HEK293 (cell line): ENCODE measurements around the gene PGM2.

ENCODE experiments used
- BCL11A ChIP-seq: fragments of 450-650 bp; formaldehyde crosslinking; IDR thresholded peaks from 2 replicates; pipeline ENCODE4 v1.5.1; 2016; ENCODE audit warnings: low read depth, missing biosample characterization, missing genetic modification characterization
- GLI2 ChIP-seq: fragments of 450-650 bp; formaldehyde crosslinking; IDR thresholded peaks from 2 replicates; pipeline ENCODE4; 2017; ENCODE audit warnings: missing biosample characterization, missing genetic modification characterization, low read depth, borderline replicate concordance
- GLI4 ChIP-seq: fragments of 450-650 bp; formaldehyde crosslinking; IDR thresholded peaks from 2 replicates; pipeline ENCODE4 v1.5.1; 2016; ENCODE audit warnings: missing biosample characterization, missing genetic modification characterization
- HOXD13 ChIP-seq: sonication (generic); formaldehyde crosslinking; IDR thresholded peaks from 2 replicates; pipeline ENCODE4 v1.8.0; 2022; ENCODE audit warnings: missing genetic modification reagents, borderline replicate concordance
- KLF1 ChIP-seq: fragments of 450-650 bp; formaldehyde crosslinking; IDR thresholded peaks from 2 replicates; pipeline ENCODE4 v1.5.1; 2016; ENCODE audit warnings: missing biosample characterization, missing genetic modification characterization
- KLF9 ChIP-seq: fragments of 450-650 bp; formaldehyde crosslinking; IDR thresholded peaks from 2 replicates; pipeline ENCODE4 v1.5.1; 2016; ENCODE audit warnings: missing biosample characterization, missing genetic modification characterization, low read depth
- MZF1 ChIP-seq: fragments of 450-650 bp; formaldehyde crosslinking; IDR thresholded peaks from 2 replicates; pipeline ENCODE4 v1.5.1; 2017; ENCODE audit warnings: missing biosample characterization, missing genetic modification characterization, borderline replicate concordance
- OVOL3 ChIP-seq: fragments of 450-650 bp; formaldehyde crosslinking; IDR thresholded peaks from 2 replicates; pipeline ENCODE4 v1.5.1; 2016; ENCODE audit warnings: missing biosample characterization, missing genetic modification characterization
- TCF7L2 ChIP-seq: IDR thresholded peaks from 2 replicates; pipeline ENCODE4 v1.6.1; 2011; ENCODE audit warnings: low read depth, mild to moderate bottlenecking, inconsistent platforms, low read length, moderate library complexity, borderline replicate concordance
- ZFP3 ChIP-seq: fragments of 450-650 bp; formaldehyde crosslinking; IDR thresholded peaks from 2 replicates; pipeline ENCODE4 v1.5.1; 2016; ENCODE audit warnings: low read depth, missing biosample characterization, missing genetic modification characterization
- ZFP37 ChIP-seq: fragments of 450-650 bp; formaldehyde crosslinking; IDR thresholded peaks from 2 replicates; pipeline ENCODE4 v1.5.1; 2016; ENCODE audit warnings: missing biosample characterization, missing genetic modification characterization
- ZFP69B ChIP-seq: fragments of 450-650 bp; formaldehyde crosslinking; IDR thresholded peaks from 2 replicates; pipeline ENCODE4 v1.5.1; 2016; ENCODE audit warnings: missing biosample characterization, missing genetic modification characterization
- ZNF146 ChIP-seq: fragments of 450-650 bp; formaldehyde crosslinking; IDR thresholded peaks from 2 replicates; pipeline ENCODE4 v1.5.1; 2016; ENCODE audit warnings: missing biosample characterization, missing genetic modification characterization
- ZNF223 ChIP-seq: fragments of 450-650 bp; formaldehyde crosslinking; IDR thresholded peaks from 2 replicates; pipeline ENCODE4 v1.5.1; 2016; ENCODE audit warnings: missing biosample characterization, missing genetic modification characterization
- ZNF248 ChIP-seq: fragments of 450-650 bp; formaldehyde crosslinking; IDR thresholded peaks from 2 replicates; pipeline ENCODE4 v1.5.1; 2017; ENCODE audit warnings: missing biosample characterization, missing genetic modification characterization
- ZNF423 ChIP-seq: fragments of 450-650 bp; formaldehyde crosslinking; IDR thresholded peaks from 2 replicates; pipeline ENCODE4 v1.5.1; 2016; ENCODE audit warnings: missing biosample characterization, missing genetic modification characterization
- ZNF529 ChIP-seq: fragments of 450-650 bp; formaldehyde crosslinking; IDR thresholded peaks from 2 replicates; pipeline ENCODE4 v1.5.1; 2017; ENCODE audit warnings: missing genetic modification characterization, missing biosample characterization; ENCODE audit not compliant: insufficient replicate concordance
- ZNF560 ChIP-seq: fragments of 450-650 bp; formaldehyde crosslinking; IDR thresholded peaks from 2 replicates; pipeline ENCODE4 v1.5.1; 2017; ENCODE audit warnings: missing biosample characterization, missing genetic modification characterization, borderline replicate concordance
- ZNF571 ChIP-seq: fragments of 450-650 bp; formaldehyde crosslinking; IDR thresholded peaks from 2 replicates; pipeline ENCODE4 v1.5.0; 2017; ENCODE audit warnings: missing biosample characterization, missing genetic modification characterization
- ZNF610 ChIP-seq: fragments of 450-650 bp; formaldehyde crosslinking; IDR thresholded peaks from 2 replicates; pipeline ENCODE4 v1.5.1; 2016; ENCODE audit warnings: missing biosample characterization, missing genetic modification characterization, borderline replicate concordance
- ZNF629 ChIP-seq: fragments of 450-650 bp; formaldehyde crosslinking; IDR thresholded peaks from 2 replicates; pipeline ENCODE4 v1.5.1; 2017; ENCODE audit warnings: missing biosample characterization, missing genetic modification characterization
- ZNF707 ChIP-seq: fragments of 450-650 bp; formaldehyde crosslinking; IDR thresholded peaks from 2 replicates; pipeline ENCODE4 v1.5.1; 2016; ENCODE audit warnings: missing biosample characterization, missing genetic modification characterization
- ZSCAN16 ChIP-seq: fragments of 450-650 bp; formaldehyde crosslinking; IDR thresholded peaks from 2 replicates; pipeline ENCODE4 v1.5.1; 2016; ENCODE audit warnings: missing biosample characterization, missing genetic modification characterization
- TF ChIP-seq, protein P1 (sequence below): fragments of 450-650 bp; formaldehyde crosslinking; IDR thresholded peaks from 2 replicates; pipeline ENCODE4 v1.5.1; 2016; ENCODE audit warnings: missing biosample characterization, missing genetic modification characterization
- TF ChIP-seq, protein P2 (sequence below): fragments of 450-650 bp; formaldehyde crosslinking; IDR thresholded peaks from 2 replicates; pipeline ENCODE4 v1.5.1; 2016; ENCODE audit warnings: missing biosample characterization, missing genetic modification characterization
- TF ChIP-seq, protein P3 (sequence below): fragments of 450-650 bp; formaldehyde crosslinking; IDR thresholded peaks from 2 replicates; pipeline ENCODE4 v1.5.1; 2017; ENCODE audit warnings: missing biosample characterization, missing genetic modification characterization
- TF ChIP-seq, protein P4 (sequence below): sonication (generic); formaldehyde crosslinking; IDR thresholded peaks from 2 replicates; pipeline ENCODE4 v1.8.1; 2022; ENCODE audit warnings: mild to moderate bottlenecking, moderate library complexity, missing genetic modification reagents
- TF ChIP-seq, protein P5 (sequence below): fragments of 450-650 bp; formaldehyde crosslinking; conservative IDR thresholded peaks from 2 replicates; pipeline ENCODE4 v1.5.1; 2016; ENCODE audit warnings: low read depth, missing biosample characterization, missing genetic modification characterization
- TF ChIP-seq, protein P6 (sequence below): fragments of 450-650 bp; formaldehyde crosslinking; IDR thresholded peaks from 2 replicates; pipeline ENCODE4 v1.5.1; 2016; ENCODE audit warnings: missing biosample characterization, missing genetic modification characterization

The PGM2 gene

DNA sequence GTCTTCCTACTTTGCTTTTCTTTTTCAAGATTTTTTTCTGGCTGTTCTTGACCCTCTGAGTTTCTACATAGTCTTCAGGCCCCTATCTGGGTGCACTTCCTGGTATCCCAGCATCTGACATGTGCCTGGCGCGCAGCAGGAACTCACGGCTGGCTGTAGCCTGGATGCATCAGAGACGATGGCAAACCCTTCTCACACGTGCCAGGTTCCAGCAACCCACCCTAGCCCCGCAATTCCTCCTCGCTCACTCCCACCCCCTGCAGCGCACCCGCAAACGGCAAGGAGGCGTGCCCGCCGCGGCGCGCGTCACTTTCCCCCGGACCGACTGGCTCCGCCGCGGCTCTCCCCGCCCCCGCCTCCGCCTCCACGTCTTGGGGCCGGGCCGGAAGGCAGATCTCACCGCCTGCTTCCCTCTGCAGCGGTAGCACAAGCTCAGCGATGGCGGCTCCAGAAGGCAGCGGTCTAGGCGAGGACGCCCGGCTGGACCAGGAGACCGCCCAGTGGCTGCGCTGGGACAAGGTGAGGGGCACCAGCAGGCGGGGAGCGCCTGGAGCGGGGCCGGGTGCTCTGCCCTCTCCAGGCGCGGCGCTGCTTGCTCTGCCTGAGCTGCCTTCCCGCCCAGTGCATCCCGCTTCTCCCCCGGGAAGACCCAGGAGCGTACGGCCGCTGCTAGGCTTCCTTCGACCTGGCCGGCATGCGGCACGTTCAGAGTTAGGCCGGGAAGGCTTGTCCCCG, at the start of gene PGM2 (continued):
- TF ChIP-seq ZNF529 (no peak), ZNF146 (tag by site-specific recombination) (no peak), KLF9 (tag by site-specific recombination) (peak; percentile 96), KLF1 (peak; percentile 58), ZNF571 (tag by site-specific recombination) (no peak), ZNF560 (tag by site-specific recombination) (no peak), ZNF223 (tag by site-specific recombination) (no peak), OVOL3 (tag by site-specific recombination) (no peak), MZF1 (tag by site-specific recombination) (no peak), ZSCAN16 (tag by site-specific recombination) (no peak), ZNF707 (tag by site-specific recombination) (no peak), ZFP37 (tag by site-specific recombination) (peak; percentile 79), ZNF610 (tag by site-specific recombination) (no peak), ZFP69B (tag by site-specific recombination) (no peak; the same call in 1 of the 2 replicates), ZNF423 (0 out of 2 replicates have a peak, but pooled peaks have one; percentile 22), GLI2 (no peak), GLI4 (tag by site-specific recombination) (no peak), ZFP3 (tag by site-specific recombination) (no peak), BCL11A (tag by site-specific recombination) (no peak), TCF7L2 (no peak), ZNF629 (tag by site-specific recombination) (peak; percentile 47), ZNF248 (no peak), HOXD13 (CRISPR knock-in tag) (no peak)
- TF ChIP-seq, protein P1, sequence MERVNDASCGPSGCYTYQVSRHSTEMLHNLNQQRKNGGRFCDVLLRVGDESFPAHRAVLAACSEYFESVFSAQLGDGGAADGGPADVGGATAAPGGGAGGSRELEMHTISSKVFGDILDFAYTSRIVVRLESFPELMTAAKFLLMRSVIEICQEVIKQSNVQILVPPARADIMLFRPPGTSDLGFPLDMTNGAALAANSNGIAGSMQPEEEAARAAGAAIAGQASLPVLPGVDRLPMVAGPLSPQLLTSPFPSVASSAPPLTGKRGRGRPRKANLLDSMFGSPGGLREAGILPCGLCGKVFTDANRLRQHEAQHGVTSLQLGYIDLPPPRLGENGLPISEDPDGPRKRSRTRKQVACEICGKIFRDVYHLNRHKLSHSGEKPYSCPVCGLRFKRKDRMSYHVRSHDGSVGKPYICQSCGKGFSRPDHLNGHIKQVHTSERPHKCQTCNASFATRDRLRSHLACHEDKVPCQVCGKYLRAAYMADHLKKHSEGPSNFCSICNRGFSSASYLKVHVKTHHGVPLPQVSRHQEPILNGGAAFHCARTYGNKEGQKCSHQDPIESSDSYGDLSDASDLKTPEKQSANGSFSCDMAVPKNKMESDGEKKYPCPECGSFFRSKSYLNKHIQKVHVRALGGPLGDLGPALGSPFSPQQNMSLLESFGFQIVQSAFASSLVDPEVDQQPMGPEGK = peak; percentile 83
- TF ChIP-seq, protein P2, sequence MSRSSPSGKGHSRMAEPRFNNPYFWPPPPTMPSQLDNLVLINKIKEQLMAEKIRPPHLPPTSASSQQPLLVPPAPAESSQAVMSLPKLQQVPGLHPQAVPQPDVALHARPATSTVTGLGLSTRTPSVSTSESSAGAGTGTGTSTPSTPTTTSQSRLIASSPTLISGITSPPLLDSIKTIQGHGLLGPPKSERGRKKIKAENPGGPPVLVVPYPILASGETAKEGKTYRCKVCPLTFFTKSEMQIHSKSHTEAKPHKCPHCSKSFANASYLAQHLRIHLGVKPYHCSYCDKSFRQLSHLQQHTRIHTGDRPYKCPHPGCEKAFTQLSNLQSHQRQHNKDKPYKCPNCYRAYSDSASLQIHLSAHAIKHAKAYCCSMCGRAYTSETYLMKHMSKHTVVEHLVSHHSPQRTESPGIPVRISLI (tag by site-specific recombination) = no peak; the same call in 1 of the 2 replicates
- TF ChIP-seq, protein P3, sequence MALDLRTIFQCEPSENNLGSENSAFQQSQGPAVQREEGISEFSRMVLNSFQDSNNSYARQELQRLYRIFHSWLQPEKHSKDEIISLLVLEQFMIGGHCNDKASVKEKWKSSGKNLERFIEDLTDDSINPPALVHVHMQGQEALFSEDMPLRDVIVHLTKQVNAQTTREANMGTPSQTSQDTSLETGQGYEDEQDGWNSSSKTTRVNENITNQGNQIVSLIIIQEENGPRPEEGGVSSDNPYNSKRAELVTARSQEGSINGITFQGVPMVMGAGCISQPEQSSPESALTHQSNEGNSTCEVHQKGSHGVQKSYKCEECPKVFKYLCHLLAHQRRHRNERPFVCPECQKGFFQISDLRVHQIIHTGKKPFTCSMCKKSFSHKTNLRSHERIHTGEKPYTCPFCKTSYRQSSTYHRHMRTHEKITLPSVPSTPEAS (tag by site-specific recombination) = no peak
- TF ChIP-seq, protein P4, sequence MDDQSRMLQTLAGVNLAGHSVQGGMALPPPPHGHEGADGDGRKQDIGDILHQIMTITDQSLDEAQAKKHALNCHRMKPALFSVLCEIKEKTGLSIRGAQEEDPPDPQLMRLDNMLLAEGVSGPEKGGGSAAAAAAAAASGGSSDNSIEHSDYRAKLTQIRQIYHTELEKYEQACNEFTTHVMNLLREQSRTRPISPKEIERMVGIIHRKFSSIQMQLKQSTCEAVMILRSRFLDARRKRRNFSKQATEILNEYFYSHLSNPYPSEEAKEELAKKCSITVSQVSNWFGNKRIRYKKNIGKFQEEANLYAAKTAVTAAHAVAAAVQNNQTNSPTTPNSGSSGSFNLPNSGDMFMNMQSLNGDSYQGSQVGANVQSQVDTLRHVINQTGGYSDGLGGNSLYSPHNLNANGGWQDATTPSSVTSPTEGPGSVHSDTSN (CRISPR knock-in tag) = peak; percentile 77; the same call in 1 of the 2 replicates
- TF ChIP-seq, protein P5, sequence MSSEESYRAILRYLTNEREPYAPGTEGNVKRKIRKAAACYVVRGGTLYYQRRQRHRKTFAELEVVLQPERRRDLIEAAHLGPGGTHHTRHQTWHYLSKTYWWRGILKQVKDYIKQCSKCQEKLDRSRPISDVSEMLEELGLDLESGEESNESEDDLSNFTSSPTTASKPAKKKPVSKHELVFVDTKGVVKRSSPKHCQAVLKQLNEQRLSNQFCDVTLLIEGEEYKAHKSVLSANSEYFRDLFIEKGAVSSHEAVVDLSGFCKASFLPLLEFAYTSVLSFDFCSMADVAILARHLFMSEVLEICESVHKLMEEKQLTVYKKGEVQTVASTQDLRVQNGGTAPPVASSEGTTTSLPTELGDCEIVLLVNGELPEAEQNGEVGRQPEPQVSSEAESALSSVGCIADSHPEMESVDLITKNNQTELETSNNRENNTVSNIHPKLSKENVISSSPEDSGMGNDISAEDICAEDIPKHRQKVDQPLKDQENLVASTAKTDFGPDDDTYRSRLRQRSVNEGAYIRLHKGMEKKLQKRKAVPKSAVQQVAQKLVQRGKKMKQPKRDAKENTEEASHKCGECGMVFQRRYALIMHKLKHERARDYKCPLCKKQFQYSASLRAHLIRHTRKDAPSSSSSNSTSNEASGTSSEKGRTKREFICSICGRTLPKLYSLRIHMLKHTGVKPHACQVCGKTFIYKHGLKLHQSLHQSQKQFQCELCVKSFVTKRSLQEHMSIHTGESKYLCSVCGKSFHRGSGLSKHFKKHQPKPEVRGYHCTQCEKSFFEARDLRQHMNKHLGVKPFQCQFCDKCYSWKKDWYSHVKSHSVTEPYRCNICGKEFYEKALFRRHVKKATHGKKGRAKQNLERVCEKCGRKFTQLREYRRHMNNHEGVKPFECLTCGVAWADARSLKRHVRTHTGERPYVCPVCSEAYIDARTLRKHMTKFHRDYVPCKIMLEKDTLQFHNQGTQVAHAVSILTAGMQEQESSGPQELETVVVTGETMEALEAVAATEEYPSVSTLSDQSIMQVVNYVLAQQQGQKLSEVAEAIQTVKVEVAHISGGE (tag by site-specific recombination) = peak; percentile 73
- TF ChIP-seq, protein P6, sequence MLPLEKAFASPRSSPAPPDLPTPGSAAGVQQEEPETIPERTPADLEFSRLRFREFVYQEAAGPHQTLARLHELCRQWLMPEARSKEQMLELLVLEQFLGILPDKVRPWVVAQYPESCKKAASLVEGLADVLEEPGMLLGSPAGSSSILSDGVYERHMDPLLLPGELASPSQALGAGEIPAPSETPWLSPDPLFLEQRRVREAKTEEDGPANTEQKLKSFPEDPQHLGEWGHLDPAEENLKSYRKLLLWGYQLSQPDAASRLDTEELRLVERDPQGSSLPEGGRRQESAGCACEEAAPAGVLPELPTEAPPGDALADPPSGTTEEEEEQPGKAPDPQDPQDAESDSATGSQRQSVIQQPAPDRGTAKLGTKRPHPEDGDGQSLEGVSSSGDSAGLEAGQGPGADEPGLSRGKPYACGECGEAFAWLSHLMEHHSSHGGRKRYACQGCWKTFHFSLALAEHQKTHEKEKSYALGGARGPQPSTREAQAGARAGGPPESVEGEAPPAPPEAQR (tag by site-specific recombination) = 0 out of 2 replicates have a peak, but pooled peaks have one; percentile 52
